GM10248 (cell line): ENCODE data around the gene OLR1.
"Not testable (repeated sequence)": the region's sequence is repeated elsewhere in the genome, so short reads cannot be mapped to it uniquely, and the experiment has no call there.

Source experiments
- CTCF ChIA-PET: fragments of 300-600 bp; sonication (Branson Sonifier 250); formaldehyde crosslinking; extraction: SDS; loops from one replicate; lab custom pipeline; 2021; ENCODE audit warnings: antibody characterized with exemption; lab: Yijun Ruan, JAX
- POLR2A ChIA-PET: fragments of 350-650 bp; sonication (Branson Sonifier 250); formaldehyde crosslinking; extraction: SDS; loops from one replicate; lab custom pipeline; 2020; ENCODE audit warnings: antibody characterized with exemption; lab: Yijun Ruan, JAX
- DNase-seq: peaks from one replicate; pipeline ENCODE4 v3.0.0; 2012; ENCODE audit errors: extremely low spot score
- CTCF ChIP-seq: IDR thresholded peaks from 2 replicates; pipeline ENCODE4 v1.5.1; 2012; ENCODE audit warnings: mild to moderate bottlenecking, low read depth; ENCODE audit errors: extremely low read depth, missing control alignments, control extremely low read depth

Gene OLR1

GRCh38 chr12:10171973-10172728 lies at the start of gene OLR1:
OLR1 (minus strand) TSS chr12:10172132; CDS start chr12:10172077, 55 bp downstream.
- ChIA-PET POLR2A (no interaction called here), CTCF (interaction anchor here (0.6 to 3.3 kb wide), 4 partner anchors 12 to 358 kb away, joined by 3 to 17 read pairs (median 5); no protein-coding TSS in a partner anchor)
- no peak for DNase-seq
- no peak for TF ChIP-seq CTCF

GRCh38 chr12:10220398-10221077 lies 48.6 kb upstream of the OLR1 start:
- TF ChIP-seq CTCF: no peak
- DNase-seq: no peak
- ChIA-PET POLR2A (no interaction called here), CTCF (no interaction called here)

- no peak for DNase-seq
- POLR2A ChIA-PET: no interaction called here
- CTCF ChIA-PET: interaction anchor here (0.6 kb wide), 1 partner anchor 11 kb away, joined by 3 read pairs; no protein-coding TSS in a partner anchor
- no peak for TF ChIP-seq CTCF
Measured at GRCh38 chr12:10218021-10218420, 46.1 kb upstream of the OLR1 start.

GRCh38 chr12:10215946-10216345 lies 44.0 kb upstream of the OLR1 start:
- POLR2A ChIA-PET, DNase-seq: not testable (repeated sequence)
- CTCF ChIA-PET: interaction anchor here (0.8 kb wide), 1 partner anchor 346 kb away, joined by 3 read pairs; no protein-coding TSS in a partner anchor

GRCh38 chr12:10215436-10215835 lies 43.5 kb upstream of the OLR1 start:
- CTCF ChIA-PET: no interaction called here
- POLR2A ChIA-PET: no interaction called here
- DNase-seq: no peak
- TF ChIP-seq CTCF: no peak

- no peak for TF ChIP-seq CTCF
- CTCF ChIA-PET: no interaction called here
- DNase-seq: no peak
- POLR2A ChIA-PET: no interaction called here
Measured at GRCh38 chr12:10214895-10215267, 42.9 kb upstream of the OLR1 start.
